AG04449 (cell line): Measurements from ENCODE around the gene F12.
A peak's percentile ranks its signal among the peaks of the same experiment; 100 is the strongest.

ENCODE experiments used
- CTCF ChIA-PET: fragments of 350-600 bp; formaldehyde crosslinking; extraction: SDS; loops from one replicate; lab custom pipeline; 2021; ENCODE audit warnings: antibody characterized with exemption; lab: Yijun Ruan, JAX
- POLR2A ChIA-PET: fragments of 400-600, 350-600 bp; formaldehyde crosslinking; extraction: SDS; loops from one replicate; lab custom pipeline; 2020; ENCODE audit warnings: antibody characterized with exemption, inconsistent platforms; lab: Yijun Ruan, JAX
- DNase-seq: peaks from one replicate; pipeline ENCODE4 v3.0.0-alpha.2; 2010; ENCODE audit warnings: low read depth, low spot score
- H3K4me3 ChIP-seq: 2 replicates; pipeline ENCODE4 v1.5.1; 2011; ENCODE audit warnings: low read depth, mild to moderate bottlenecking, control low read depth, low read length
- TF ChIP-seq, protein P1 (sequence below): IDR thresholded peaks from one replicate; pipeline ENCODE4 v1.5.1; 2011; ENCODE audit warnings: mild to moderate bottlenecking, moderate library complexity, low read length, control low read depth, inconsistent platforms; ENCODE audit not compliant: insufficient read depth; ENCODE audit errors: missing control alignments

The F12 gene

DNA sequence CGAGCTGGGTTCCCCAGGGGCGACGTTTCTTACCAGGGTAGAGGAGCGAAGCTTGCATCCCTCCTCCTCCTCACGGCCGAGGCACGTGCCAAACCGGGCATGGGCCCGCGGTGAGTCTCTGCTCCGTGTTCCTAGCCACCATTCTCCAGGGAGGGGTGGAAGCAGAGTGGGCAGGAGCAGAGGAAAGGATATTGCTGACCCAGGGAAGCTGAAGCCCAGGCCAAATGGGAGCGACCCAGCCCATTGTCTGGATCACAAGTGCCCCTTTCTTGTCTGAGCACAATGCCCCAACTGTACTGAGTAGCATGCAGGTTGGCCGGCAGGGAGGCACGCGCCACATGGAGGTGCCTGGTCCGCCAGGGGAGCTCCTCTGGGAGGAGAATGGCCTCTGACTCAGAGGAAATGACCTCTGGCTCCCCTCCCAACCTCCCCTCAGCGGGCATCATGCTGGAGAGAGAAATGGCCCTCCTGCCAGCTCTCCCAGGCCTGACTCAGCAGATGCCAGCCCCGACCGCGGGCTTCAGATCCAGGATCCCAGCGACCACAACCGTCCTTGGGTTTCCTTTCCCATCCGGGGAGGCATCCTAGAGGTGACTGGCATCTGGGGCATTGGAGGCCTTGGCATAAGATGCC lies 38.4 kb upstream of the F12 start:
- ChIA-PET POLR2A (interaction anchor here (0.5 to 1.8 kb wide), 8 partner anchors 9 to 307 kb away, joined by 3 to 8 read pairs (median 4); partner anchors contain the start of genes GRK6 and PDLIM7), CTCF (interaction anchor here (0.8 to 21.1 kb wide), 15 partner anchors 8 to 337 kb away, joined by 3 to 412 read pairs (median 6); partner anchors contain the start of genes F12, MXD3 and PFN3)
- TF ChIP-seq, protein P1, sequence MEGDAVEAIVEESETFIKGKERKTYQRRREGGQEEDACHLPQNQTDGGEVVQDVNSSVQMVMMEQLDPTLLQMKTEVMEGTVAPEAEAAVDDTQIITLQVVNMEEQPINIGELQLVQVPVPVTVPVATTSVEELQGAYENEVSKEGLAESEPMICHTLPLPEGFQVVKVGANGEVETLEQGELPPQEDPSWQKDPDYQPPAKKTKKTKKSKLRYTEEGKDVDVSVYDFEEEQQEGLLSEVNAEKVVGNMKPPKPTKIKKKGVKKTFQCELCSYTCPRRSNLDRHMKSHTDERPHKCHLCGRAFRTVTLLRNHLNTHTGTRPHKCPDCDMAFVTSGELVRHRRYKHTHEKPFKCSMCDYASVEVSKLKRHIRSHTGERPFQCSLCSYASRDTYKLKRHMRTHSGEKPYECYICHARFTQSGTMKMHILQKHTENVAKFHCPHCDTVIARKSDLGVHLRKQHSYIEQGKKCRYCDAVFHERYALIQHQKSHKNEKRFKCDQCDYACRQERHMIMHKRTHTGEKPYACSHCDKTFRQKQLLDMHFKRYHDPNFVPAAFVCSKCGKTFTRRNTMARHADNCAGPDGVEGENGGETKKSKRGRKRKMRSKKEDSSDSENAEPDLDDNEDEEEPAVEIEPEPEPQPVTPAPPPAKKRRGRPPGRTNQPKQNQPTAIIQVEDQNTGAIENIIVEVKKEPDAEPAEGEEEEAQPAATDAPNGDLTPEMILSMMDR: no peak
- H3K4me3 ChIP-seq: peak overlapping the region; percentile 69
- DNase-seq: no peak

DNA sequence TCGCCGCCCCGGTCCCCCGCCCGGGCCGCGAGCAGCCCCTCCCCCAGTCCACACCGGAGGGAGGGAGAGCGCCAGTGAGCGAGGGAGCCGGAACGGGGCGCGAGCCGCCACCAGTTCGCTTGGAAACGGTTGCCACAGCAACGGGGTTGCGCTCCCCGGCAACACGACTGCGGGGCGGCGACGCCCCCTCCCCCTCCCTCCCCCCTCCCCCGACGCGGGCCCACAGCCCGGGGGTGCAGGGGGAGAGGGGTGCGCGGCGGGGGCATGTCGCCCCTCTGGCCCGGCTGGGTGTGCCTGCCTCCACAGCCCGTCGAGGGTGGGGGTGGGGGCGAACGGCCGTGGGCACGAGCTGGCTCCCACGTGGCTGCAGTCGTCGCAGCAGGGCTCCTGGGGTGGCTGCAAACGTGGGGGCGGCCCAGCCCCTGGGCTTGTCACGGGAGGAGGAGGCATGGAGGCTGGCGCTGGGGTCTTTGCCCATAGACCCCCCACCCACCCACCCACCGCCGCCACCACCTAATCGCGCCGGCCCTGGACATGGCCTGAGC lies 37.8 kb upstream of the F12 start:
- TF ChIP-seq, protein P1: no peak
- ChIA-PET POLR2A (interaction anchor here (0.5 to 1.8 kb wide), 4 partner anchors 21 to 307 kb away, joined by 4 to 8 read pairs (median 6); partner anchors contain the start of genes GRK6 and PDLIM7), CTCF (interaction anchor here (1.0 to 21.1 kb wide), 12 partner anchors 8 to 333 kb away, joined by 3 to 412 read pairs (median 8); partner anchors contain the start of genes F12, MXD3 and PFN3)
- DNase-seq: no peak
- peak overlapping the region; percentile 69 for H3K4me3 ChIP-seq

DNA sequence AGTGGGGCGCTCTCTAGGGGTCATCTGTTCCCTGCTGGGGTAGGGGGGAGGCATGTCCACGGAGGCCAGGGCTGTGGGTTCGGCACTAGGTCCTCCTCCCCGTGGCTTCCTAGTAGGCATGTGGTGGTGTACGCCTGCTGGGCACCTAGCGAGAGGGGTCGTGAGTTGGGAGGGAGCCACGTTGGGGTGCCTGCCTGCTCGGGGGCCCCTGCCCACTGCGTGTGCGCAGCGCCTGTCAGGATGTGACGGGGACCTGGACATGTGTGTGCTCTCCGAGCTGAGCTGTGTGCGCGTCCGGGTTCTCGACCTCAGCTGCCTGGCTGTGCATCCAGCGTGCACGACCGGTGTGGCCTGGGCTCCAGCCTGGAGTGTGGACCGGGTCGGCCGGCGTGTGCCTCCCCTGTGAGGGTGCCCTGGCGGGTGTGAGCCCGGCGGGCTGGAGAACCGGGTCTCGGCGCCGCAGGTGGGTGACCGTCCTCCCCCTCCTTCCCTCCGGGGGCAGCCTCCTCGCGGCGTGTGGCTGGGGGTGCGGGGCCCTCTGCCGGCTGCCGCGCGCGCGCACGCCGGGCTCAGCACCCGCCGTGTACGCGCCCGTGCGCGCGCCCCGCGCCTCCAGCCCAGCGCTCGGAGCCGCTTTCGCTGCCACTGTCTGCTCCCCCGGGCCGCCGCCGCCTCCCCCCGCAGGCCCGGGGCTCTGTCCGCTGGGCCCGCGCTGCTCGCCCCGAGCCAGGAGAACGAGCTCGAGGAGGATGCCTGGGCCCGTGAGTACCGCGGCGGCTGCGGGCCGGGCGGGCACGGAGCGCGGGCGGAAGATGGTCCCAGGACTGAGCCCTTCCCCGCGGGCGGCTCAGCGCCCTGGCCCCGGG lies 37.1 kb upstream of the F12 start, which contains the start of gene PRR7:
PRR7 (plus strand) TSS at position 615 of the 866 bp plus-strand sequence. CDS start 8,254 bp downstream, outside the sequence.
- TF ChIP-seq, protein P1: no peak
- peak within 1 kb of the TSS; percentile 69 for H3K4me3 ChIP-seq
- ChIA-PET POLR2A (interaction anchor here (1.0 to 1.7 kb wide), 5 partner anchors 8 to 67 kb away, joined by 3 to 6 read pairs (median 6); partner anchors contain the start of gene GRK6), CTCF (interaction anchor here (0.7 to 21.1 kb wide), 12 partner anchors 9 to 375 kb away, joined by 3 to 412 read pairs (median 8); partner anchors contain the start of genes F12, MXD3 and PFN3)
- no peak for DNase-seq

DNA sequence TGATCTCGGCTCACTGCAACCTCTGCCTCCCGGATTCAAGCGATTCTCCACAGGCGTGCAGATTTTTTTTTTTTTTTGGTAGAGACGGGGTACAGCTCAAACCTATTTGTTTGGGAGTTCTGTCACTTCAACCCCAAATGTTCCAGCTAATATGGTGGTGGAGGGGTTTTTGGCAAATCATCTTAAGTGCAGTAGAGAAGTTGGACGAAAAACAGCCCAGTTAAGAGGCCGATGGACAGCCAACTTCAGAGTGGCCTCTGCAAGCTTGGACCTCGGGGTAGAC lies 36.5 kb upstream of the F12 start:
- CTCF ChIA-PET: interaction anchor here (0.7 to 21.1 kb wide), 11 partner anchors 9 to 374 kb away, joined by 3 to 412 read pairs (median 10); partner anchors contain the start of genes F12, MXD3 and PFN3
- POLR2A ChIA-PET: interaction anchor here (1.0 to 1.5 kb wide), 4 partner anchors 9 to 66 kb away, joined by 3 to 6 read pairs (median 6); partner anchors contain the start of gene GRK6
- TF ChIP-seq, protein P1: no peak

DNA sequence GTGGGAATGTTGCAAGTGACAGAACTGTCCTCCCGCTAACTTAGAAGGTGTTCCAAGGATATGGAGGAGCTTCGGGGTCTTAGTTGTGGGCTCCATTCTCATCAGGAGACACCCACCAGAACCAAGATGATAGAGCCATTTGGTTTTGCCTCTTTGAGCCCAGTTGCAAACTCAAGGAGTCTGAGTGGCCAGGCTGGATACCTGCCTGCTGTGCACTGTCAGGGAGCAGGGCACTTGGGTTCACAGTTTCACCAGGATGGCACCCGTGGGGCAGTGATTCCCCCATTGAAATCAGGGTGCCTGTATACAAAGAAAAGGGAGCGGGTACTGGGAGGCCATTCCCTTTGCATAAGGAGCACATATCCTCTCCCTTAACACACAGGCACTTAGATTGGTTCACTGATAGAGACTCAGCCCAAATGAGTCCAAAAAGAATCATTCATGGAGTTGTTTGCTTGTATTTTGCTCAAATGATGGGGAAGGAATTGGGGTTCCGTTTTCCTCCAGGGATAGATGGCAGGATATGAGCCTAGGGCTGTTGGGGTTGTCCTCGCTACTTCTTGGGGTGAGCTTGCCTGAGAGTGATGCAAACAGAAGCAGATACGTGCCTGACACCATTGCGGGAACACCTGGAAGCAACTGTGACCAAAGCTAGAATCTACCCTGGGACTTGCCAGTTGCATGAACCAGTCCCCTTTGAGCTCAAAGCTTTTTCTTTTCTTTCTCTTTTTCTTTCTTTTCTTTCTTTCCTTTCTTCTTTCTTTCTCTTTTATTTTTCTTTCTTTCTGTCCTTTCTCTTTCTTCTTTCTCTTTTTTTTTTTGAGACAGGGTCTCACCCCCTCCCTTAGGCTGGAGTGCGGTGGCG lies 35.9 kb upstream of the F12 start:
- no peak for DNase-seq
- ChIA-PET CTCF (interaction anchor here (0.7 to 21.1 kb wide), 13 partner anchors 8 to 373 kb away, joined by 3 to 412 read pairs (median 7); partner anchors contain the start of genes F12, MXD3 and PFN3), POLR2A (interaction anchor here (1.0 to 1.5 kb wide), 3 partner anchors 9 to 66 kb away, joined by 3 to 6 read pairs (median 5); partner anchors contain the start of gene GRK6)
- TF ChIP-seq, protein P1: no peak
- H3K4me3 ChIP-seq: no peak overlapping the region

More for the DNA sequence above, 36.5 kb upstream of the F12 start:
- no peak for DNase-seq
- H3K4me3 ChIP-seq: peak overlapping the region; percentile 69
